Measurements from ENCODE around the gene SLC13A2.

SLC13A2 gene

GRCh38 chr17:28538296-28538895, 65.0 kb downstream of the SLC13A2 start:
- DNase-seq (ENCODE audit: low spot score): no peak

DNA sequence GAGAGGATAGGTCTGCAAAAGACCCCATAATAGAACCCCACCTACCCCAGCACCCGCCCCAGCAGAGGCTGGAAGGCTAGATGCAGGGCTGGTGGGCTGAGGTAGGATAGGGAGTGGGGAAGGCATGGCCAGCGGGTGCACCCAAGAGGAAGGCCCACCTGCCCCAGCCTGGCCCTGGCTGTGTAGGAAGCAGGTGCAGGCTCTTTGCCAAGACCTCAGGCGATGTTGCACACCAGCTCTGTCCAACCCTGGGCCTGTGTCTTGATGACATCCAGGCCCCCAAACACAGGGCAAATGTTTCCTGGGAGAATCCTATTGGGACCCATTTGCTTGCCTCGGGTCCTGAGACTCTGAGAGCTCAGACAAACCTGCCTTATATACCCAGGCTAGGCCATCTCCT, 66.8 kb downstream of the SLC13A2 start:
- DNase-seq (ENCODE audit: low spot score): peak; percentile 48

- DNase-seq (ENCODE audit: low spot score): no peak
Measured at GRCh38 chr17:28541439-28541838, 68.0 kb downstream of the SLC13A2 start.

- no peak for DNase-seq (ENCODE audit: low spot score)
Measured at GRCh38 chr17:28544402-28545140, 71.1 kb downstream of the SLC13A2 start.

GRCh38 chr17:28545141-28545503, 71.7 kb downstream of the SLC13A2 start:
- no peak for DNase-seq (ENCODE audit: low spot score)

DNA sequence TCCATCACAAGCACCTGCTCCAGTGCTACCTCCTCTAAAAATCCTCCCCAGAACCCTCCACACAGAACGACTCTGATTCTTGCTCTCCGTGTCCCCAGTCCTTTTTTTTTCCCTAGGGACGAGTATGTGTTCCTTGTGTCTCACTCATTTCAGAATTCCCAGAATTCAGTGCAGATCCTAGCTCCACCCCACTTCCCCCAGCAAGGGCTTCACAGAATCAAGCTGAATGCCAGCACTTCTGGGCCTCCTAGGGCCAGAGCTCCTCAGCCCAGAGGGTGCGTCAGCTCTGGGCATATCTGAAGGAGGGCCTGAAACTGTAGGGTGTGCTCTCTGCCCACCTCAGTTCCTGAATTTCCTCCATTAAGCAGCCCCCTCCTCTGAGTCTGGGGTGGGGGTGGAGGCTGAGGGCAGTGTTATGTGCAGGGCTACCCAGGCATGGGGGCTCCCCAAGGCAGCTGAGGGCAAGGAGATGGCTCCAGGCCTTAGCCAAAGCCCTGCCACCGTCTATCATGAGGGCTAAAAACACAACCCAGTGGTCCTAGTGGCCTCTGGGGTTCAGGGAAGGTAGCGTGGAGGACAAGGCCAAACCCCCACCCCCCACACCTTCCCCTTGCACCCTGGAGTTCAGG, 72.5 kb downstream of the SLC13A2 start:
- no peak for DNase-seq (ENCODE audit: low spot score)

DNA sequence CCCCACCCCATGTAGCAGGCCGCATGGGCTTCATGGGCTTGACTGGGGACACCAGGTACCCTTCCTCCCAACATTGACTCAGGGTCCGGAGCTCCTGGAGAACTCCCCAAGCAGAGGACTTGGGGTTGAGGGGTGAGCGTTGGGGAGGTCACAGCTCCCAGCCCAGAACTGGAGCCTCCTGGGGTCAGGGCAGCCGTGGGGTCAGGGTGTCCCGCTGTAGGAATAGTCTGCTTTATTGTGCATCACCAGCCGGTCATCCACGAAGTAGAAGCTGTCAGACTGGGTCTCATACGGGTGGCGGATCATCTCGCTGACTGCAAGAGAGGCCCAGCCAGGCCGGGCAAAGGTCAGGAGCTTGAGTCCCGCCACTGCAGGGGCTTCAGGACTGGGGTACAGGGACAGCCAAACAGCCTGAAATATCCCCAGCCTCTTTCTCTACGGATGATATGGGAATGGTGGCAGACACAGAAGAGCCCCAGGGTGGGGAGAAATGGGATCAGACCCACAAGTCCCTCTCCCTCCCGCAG, 73.7 kb downstream of the SLC13A2 start:
- DNase-seq (ENCODE audit: low spot score): peak; percentile 47
